H1 (cell line): ENCODE results near the gene ADSS2. TPM values are rescaled to one million over a fixed set of nuclear protein-coding genes. Genes with fewer than 3 reads are reported as not detected.

Experiments
- CTCF ChIA-PET: fragments of 300-600 bp; sonication (Branson Sonifier 250); formaldehyde crosslinking; loops from one replicate; lab custom pipeline; 2021; ENCODE audit not compliant: partially characterized antibody; lab: Charles Lee
- POLR2A ChIA-PET: fragments of 300-600 bp; sonication (Branson Sonifier 250); formaldehyde crosslinking; loops from one replicate; lab custom pipeline; 2021; ENCODE audit warnings: inconsistent platforms; ENCODE audit not compliant: partially characterized antibody; lab: Charles Lee
- DNase-seq, 2 experiments: peaks; one replicate each; pipeline versions ENCODE4 v3.0.0 to v3.0.0-alpha.2; 2010 to 2022; ENCODE audit warnings: low spot score in 2 of 2, low read depth in 1 of 2, mixed read lengths in 1 of 2
- FAIRE-seq: peaks from 2 replicates; lab custom pipeline; 2011; peaks lifted over from hg19 to GRCh38; lab: Jason Lieb, UNC
- H2AFZ ChIP-seq: 2 replicates; pipeline ENCODE4 v1.8.1; 2012; ENCODE audit warnings: low read length, inconsistent platforms
- H2AK5ac ChIP-seq: 2 replicates; pipeline ENCODE4 v1.6.1; 2013; ENCODE audit warnings: low read depth, low read length
- H2BK120ac ChIP-seq: replicated peaks from 2 replicates; pipeline ENCODE3; 2013; ENCODE audit warnings: low read depth, low read length, inconsistent platforms
- H2BK12ac ChIP-seq: 2 replicates; pipeline ENCODE4 v1.6.1; 2013; ENCODE audit warnings: low read depth, low read length
- H2BK15ac ChIP-seq: 2 replicates; pipeline ENCODE4 v1.6.1; 2013; ENCODE audit warnings: low read length
- H2BK20ac ChIP-seq: 2 replicates; pipeline ENCODE4 v1.6.1; 2013; ENCODE audit warnings: low read length
- H2BK5ac ChIP-seq: 2 replicates; pipeline ENCODE4 v1.6.1; 2013; ENCODE audit warnings: low read depth, low read length
- H3K14ac ChIP-seq: 2 replicates; pipeline ENCODE4 v1.6.1; 2013; ENCODE audit warnings: inconsistent platforms; ENCODE audit not compliant: insufficient read length
- H3K18ac ChIP-seq: 2 replicates; pipeline ENCODE4 v1.6.1; 2013; ENCODE audit warnings: low read length; ENCODE audit errors: extremely low read depth
- H3K23ac ChIP-seq: 2 replicates; pipeline ENCODE4 v1.6.1; 2013; ENCODE audit warnings: inconsistent platforms; ENCODE audit not compliant: insufficient read length
- H3K23me2 ChIP-seq: 2 replicates; pipeline ENCODE4 v1.6.1; 2013; ENCODE audit warnings: low read depth, low read length
- H3K27ac ChIP-seq: 2 replicates; pipeline ENCODE4 v1.6.1; 2011; ENCODE audit warnings: low read depth, low read length, inconsistent platforms
- H3K27me3 ChIP-seq, 4 experiments: replicated peaks in 1 of 4; 1 replicate in 1 of 4; 2 replicates in 3 of 4; pipeline versions ENCODE4 v1.6.1 to v1.8.1; 2011 to 2013; ENCODE audit warnings: low read length in 3 of 4, mild to moderate bottlenecking in 3 of 4, inconsistent platforms in 2 of 4, mixed read lengths in 2 of 4, moderate library complexity in 1 of 4; ENCODE audit not compliant: control insufficient read depth in 3 of 4, insufficient read depth in 3 of 4; ENCODE audit errors: extremely low read depth in 1 of 4
- H3K36me3 ChIP-seq, 4 experiments: 2 replicates each; pipeline versions ENCODE4 v1.6.1 to v1.8.1; 2011 to 2013; ENCODE audit warnings: mild to moderate bottlenecking in 4 of 4, low read length in 3 of 4, moderate library complexity in 2 of 4, control low read depth in 1 of 4, inconsistent platforms in 1 of 4; ENCODE audit not compliant: insufficient read depth in 4 of 4, control insufficient read depth in 2 of 4
- H3K4ac ChIP-seq: replicated peaks from 2 replicates; pipeline ENCODE3; 2013; ENCODE audit warnings: low read length, low read depth, mixed read lengths, inconsistent platforms; ENCODE audit not compliant: insufficient read length
- H3K4me1 ChIP-seq, 4 experiments: replicated peaks in 1 of 4; 1 replicate in 1 of 4; 2 replicates in 3 of 4; pipeline versions ENCODE4 v1.6.1 to v1.8.1; 2011 to 2013; ENCODE audit warnings: low read length in 3 of 4, inconsistent platforms in 2 of 4, mixed read lengths in 1 of 4; ENCODE audit not compliant: insufficient read depth in 4 of 4, control insufficient read depth in 3 of 4
- H3K4me2 ChIP-seq, 2 experiments: 2 replicates each; pipeline versions ENCODE4 v1.6.1 to v1.8.1; 2011 to 2013; ENCODE audit warnings: low read depth in 2 of 2, low read length in 2 of 2, control low read depth in 1 of 2, inconsistent platforms in 1 of 2, mild to moderate bottlenecking in 1 of 2; ENCODE audit not compliant: insufficient read depth in 1 of 2
- H3K4me3 ChIP-seq, 4 experiments: fragments of 200-600, 300-600 bp in 1 of 4; sonication (generic), shearing (Covaris generic), sonication (Bioruptor Twin) in 1 of 4; 2 replicates each; pipeline versions ENCODE4 v1.5.1 to v1.8.1; 2011 to 2016; ENCODE audit warnings: low read length in 4 of 4, low read depth in 3 of 4, control low read depth in 2 of 4, inconsistent platforms in 2 of 4, mild to moderate bottlenecking in 2 of 4, mixed read lengths in 1 of 4, moderate library complexity in 1 of 4; ENCODE audit not compliant: insufficient read depth in 2 of 4; ENCODE audit errors: extremely low read depth in 1 of 4
- H3K56ac ChIP-seq: replicated peaks from 2 replicates; pipeline ENCODE3; 2013; ENCODE audit warnings: low read depth, mild to moderate bottlenecking, mixed read lengths, low read length, inconsistent platforms; ENCODE audit not compliant: insufficient read length
- H3K79me1 ChIP-seq: 2 replicates; pipeline ENCODE4 v1.6.1; 2013; ENCODE audit warnings: low read depth, low read length, control low read depth
- H3K79me2 ChIP-seq, 2 experiments: 2 replicates each; pipeline versions ENCODE4 v1.6.1 to v1.8.1; 2012 to 2013; ENCODE audit warnings: low read length in 2 of 2, mild to moderate bottlenecking in 2 of 2, inconsistent platforms in 1 of 2; ENCODE audit not compliant: insufficient read depth in 2 of 2, control insufficient read depth in 1 of 2
- H3K9ac ChIP-seq, 4 experiments: replicated peaks in 1 of 4; 1 replicate in 1 of 4; 2 replicates in 3 of 4; pipeline versions ENCODE4 v1.6.1 to v1.8.1; 2011 to 2013; ENCODE audit warnings: low read depth in 3 of 4, low read length in 3 of 4, control low read depth in 2 of 4, mild to moderate bottlenecking in 2 of 4, moderate library complexity in 2 of 4, inconsistent platforms in 1 of 4; ENCODE audit errors: extremely low read depth in 1 of 4
- H3K9me3 ChIP-seq, 2 experiments: 2 replicates each; pipeline versions ENCODE4 v1.6.1 to v1.8.1; 2012 to 2013; ENCODE audit warnings: mild to moderate bottlenecking in 2 of 2, moderate library complexity in 2 of 2, control low read depth in 1 of 2, inconsistent platforms in 1 of 2, low read depth in 1 of 2, low read length in 1 of 2, mixed read lengths in 1 of 2; ENCODE audit not compliant: insufficient read depth in 2 of 2
- H4K20me1 ChIP-seq, 2 experiments: replicated peaks in 1 of 2; 2 replicates each; pipeline versions ENCODE3 to v1.8.1; 2011 to 2013; ENCODE audit warnings: inconsistent platforms in 2 of 2, low read length in 2 of 2, mild to moderate bottlenecking in 1 of 2; ENCODE audit not compliant: insufficient read depth in 2 of 2, control insufficient read depth in 1 of 2
- H4K5ac ChIP-seq: 2 replicates; pipeline ENCODE4 v1.6.1; 2013; ENCODE audit warnings: low read length, low read depth, mixed read lengths, inconsistent platforms; ENCODE audit not compliant: insufficient read length
- H4K8ac ChIP-seq: 2 replicates; pipeline ENCODE4 v1.8.0; 2013; ENCODE audit warnings: mild to moderate bottlenecking, moderate library complexity, low read length, inconsistent platforms; ENCODE audit not compliant: insufficient read depth; ENCODE audit errors: extremely low read depth
- H4K91ac ChIP-seq: replicated peaks from 2 replicates; pipeline ENCODE3; 2013; ENCODE audit warnings: low read length, mixed read lengths, inconsistent platforms; ENCODE audit not compliant: insufficient read length
- FOSL1 ChIP-seq: IDR thresholded peaks from 2 replicates; pipeline ENCODE4 v1.6.1; 2011; ENCODE audit warnings: mild to moderate bottlenecking, low read depth, low read length, moderate library complexity; ENCODE audit not compliant: insufficient read depth
- PHF8 ChIP-seq: fragments of 200-600 bp; sonication (generic); conservative IDR thresholded peaks from 2 replicates; pipeline ENCODE4 v1.7.1; 2012; ENCODE audit warnings: low read depth, mild to moderate bottlenecking, inconsistent platforms, low read length, moderate library complexity
- POLR2A ChIP-seq, 2 experiments: IDR thresholded peaks; 1 replicate in 1 of 2; 2 replicates in 1 of 2; pipeline ENCODE4 v1.6.1; 2011; ENCODE audit warnings: low read depth in 2 of 2, low read length in 2 of 2, mild to moderate bottlenecking in 2 of 2; ENCODE audit errors: control extremely low read depth in 1 of 2
- RAD21 ChIP-seq, 2 experiments: IDR thresholded peaks in 1 of 2; conservative IDR thresholded peaks in 1 of 2; 2 replicates each; pipeline ENCODE4 v1.6.1; 2011; ENCODE audit warnings: low read depth in 2 of 2, low read length in 2 of 2, improper control_type of control experiment in 1 of 2, inconsistent platforms in 1 of 2, mild to moderate bottlenecking in 1 of 2, moderate library complexity in 1 of 2
- RNF2 ChIP-seq: fragments of 200-900, 300-1000 bp; sonication (generic); IDR thresholded peaks from 2 replicates; pipeline ENCODE4 v1.7.1; 2016; ENCODE audit warnings: borderline replicate concordance, low read depth, mild to moderate bottlenecking, antibody characterized with exemption, low read length; ENCODE audit not compliant: poor library complexity, severe bottlenecking; ENCODE audit errors: missing control alignments
- WGBS, 2 experiments: shearing (Covaris generic) in 1 of 2; methylation state at CpG; one replicate each; pipeline versions ENCODE4 v1.1.6 to v1.1.7; 2013 to 2015; ENCODE audit warnings: low lambda C conversion rate in 2 of 2, mixed read lengths in 2 of 2, inconsistent platforms in 1 of 2, low coverage in 1 of 2, missing lambda C conversion rate in 1 of 2; ENCODE audit not compliant: insufficient replicate concordance in 2 of 2, insufficient coverage in 1 of 2, insufficient read length in 1 of 2; ENCODE audit errors: extremely low coverage in 1 of 2, missing lambda C conversion rate in 1 of 2; 5-methylcytosine and 5-hydroxymethylcytosine counted together
- polyA plus RNA-seq, 7 experiments: library from polyadenylated mRNA; depleted of rRNA in 3 of 7; stranded (reverse) in 5 of 7; unstranded in 2 of 7; fragments of >200 nt in 5 of 7; fragments of 200-250 nt in 2 of 7; gene quantifications; 1 replicate in 5 of 7; 2 replicates in 1 of 7; 4 replicates in 1 of 7; pipeline versions ENCODE4 v1.2.1 to v1.2.3, GENCODE V29; 2011 to 2013; ENCODE audit warnings: missing spikeins in 2 of 7, mixed read lengths in 2 of 7
- total RNA-seq: library from RNA; stranded (reverse); fragmentation: NEBNext Ultra II Directional; extraction: Animal tissue kit (Norgen Biotek cat#: 25700); gene quantifications from 2 replicates; pipeline ENCODE4 v1.2.1, GENCODE V29; 2021

The ADSS2 gene
- total and polyA plus RNA-seq, 2 of the 8 experiments (the other 6 are each of a cell fraction or from before 2014, with no cell fraction given), result 29.8 to 108 TPM

DNA sequence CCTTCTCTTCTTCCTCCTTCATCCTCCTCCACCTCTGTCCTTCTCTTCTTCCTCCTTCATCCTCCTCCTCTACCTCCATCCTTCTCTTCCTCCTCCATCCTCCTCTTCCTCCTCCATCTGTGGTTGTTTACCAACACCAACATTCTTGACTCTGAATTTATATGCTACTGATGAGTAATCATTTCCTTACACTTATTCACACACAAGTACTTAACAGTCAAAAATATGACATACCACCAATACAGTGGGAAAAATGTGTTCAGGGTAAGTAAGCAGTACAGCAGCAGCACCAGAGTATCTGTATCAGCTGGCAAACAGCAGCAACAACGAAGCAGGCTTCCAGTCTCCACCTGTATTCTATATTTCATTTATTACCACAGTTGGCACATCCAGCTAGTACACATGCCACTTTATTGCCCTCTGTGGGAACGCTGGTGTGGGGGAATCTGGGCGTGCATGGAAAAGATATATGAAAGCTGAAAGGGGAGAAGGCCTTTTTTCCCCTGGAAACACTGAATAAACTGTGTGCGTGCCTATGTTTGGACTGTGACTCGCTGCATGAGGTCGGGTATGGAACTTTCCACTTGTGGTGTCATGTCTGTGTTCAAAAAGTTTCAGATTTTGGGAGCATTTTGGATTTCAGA lies 16.0 kb downstream of the ADSS2 start:
- Histone ChIP-seq H2AFZ (no peak overlapping the region), H2BK12ac (no peak overlapping the region), H3K36me3 (peaks cover 0 to 37% (median 18%) of the 10 kb centered on the region in 4 experiments; a peak in 7 of 8 replicates), H3K9me3 (no peaks in the 10 kb centered on the region), H2BK20ac (no peak overlapping the region), H3K23ac (no peak overlapping the region), H3K27me3 (no peaks in the 10 kb centered on the region), H3K14ac (no peak overlapping the region), H4K8ac (no peak overlapping the region), H3K9ac (no peak overlapping the region; a peak in 1 of 7 replicates), H3K4me3 (no peak overlapping the region), H3K79me1 (peaks cover 5% of the 10 kb centered on the region), H3K18ac (no peak overlapping the region), H2BK120ac (no peak overlapping the region), H3K4me1 (peaks cover 0 to 8% (median 6%) of the 10 kb centered on the region in 4 experiments; a peak in 6 of 7 replicates), H3K4ac (no peak overlapping the region), H4K5ac (no peak overlapping the region), H2BK5ac (no peak overlapping the region), H3K4me2 (no peak overlapping the region), H3K56ac (no peak overlapping the region), H4K20me1 (peaks cover 0 to 6% of the 10 kb centered on the region in 2 experiments), H2AK5ac (no peak overlapping the region), H3K79me2 (peaks cover 0 to 39% of the 10 kb centered on the region in 2 experiments; a peak in 3 of 4 replicates), H2BK15ac (no peak overlapping the region), H3K27ac (no peak overlapping the region), H3K23me2 (no peaks in the 10 kb centered on the region), H4K91ac (no peak overlapping the region)
- CTCF ChIA-PET, result no interaction called here
- no peak for TF ChIP-seq FOSL1
- no peak for TF ChIP-seq RAD21 (IDR thresholded peaks at IDR 0.05 in 1 of 2, conservative IDR thresholded peaks at IDR 0.05 in 1 of 2; ENCODE audit: low read depth in 2 of 2, low read length in 2 of 2)
- TF ChIP-seq POLR2A (IDR thresholded peaks at IDR 0.05; ENCODE audit: control extremely low read depth in 1 of 2, low read depth in 2 of 2, low read length in 2 of 2), result no peak
- TF ChIP-seq RNF2, result no peak
- TF ChIP-seq PHF8, result no peak
- POLR2A ChIA-PET, result no interaction called here
- WGBS, 2 experiments, result 97% methylated on average over 6 of the region's 6 CpGs; no CpG with 5 or more reads in 1 of the 2 experiments
- FAIRE-seq (no peak), DNase-seq (no peak)
